Upper lobe of right lung (tissue), 1 donor: Measurements from ENCODE around the gene ARHGEF10L. TPM values are rescaled to one million over a fixed set of nuclear protein-coding genes. Genes with fewer than 3 reads are reported as not detected.

Source experiments
- ATAC-seq: fragments of 200-7000 bp; cut with Tn5 transposase; one replicate; pipeline ENCODE4 v1.9.1; 2020; ENCODE audit warnings: mild to moderate bottlenecking, moderate library complexity
- DNase-seq: peaks from one replicate; pipeline ENCODE4 v3.0.0-alpha.2; 2020
- H3K27ac ChIP-seq: fragments of 200-600 bp; one replicate; pipeline ENCODE4 v1.8.0; 2022
- H3K27me3 ChIP-seq: fragments of 200-600 bp; one replicate; pipeline ENCODE4 v1.8.0; 2022; ENCODE audit warnings: mild to moderate bottlenecking
- H3K36me3 ChIP-seq: fragments of 200-600 bp; one replicate; pipeline ENCODE4 v1.8.0; 2022
- H3K4me1 ChIP-seq: fragments of 200-600 bp; one replicate; pipeline ENCODE4 v1.8.0; 2022
- H3K4me3 ChIP-seq: fragments of 200-600 bp; one replicate; pipeline ENCODE4 v1.8.0; 2022; ENCODE audit warnings: mild to moderate bottlenecking
- H3K9me3 ChIP-seq: fragments of 200-600 bp; one replicate; pipeline ENCODE4 v1.8.0; 2022
- CTCF ChIP-seq: fragments of 200-600 bp; IDR thresholded peaks from one replicate; pipeline ENCODE4 v1.8.0; 2022; ENCODE audit warnings: antibody characterized with exemption
- intact Hi-C: fragments of 100-400 bp; cut with DNase I; formaldehyde crosslinking; loops from one replicate; pipeline ENCODE4 v1.11.0; 2022
- total RNA-seq: library from RNA; stranded (reverse); fragmentation: NEBNext Ultra II Directional; extraction: Animal tissue kit (Norgen Biotek cat#: 25700); gene quantifications from one replicate; pipeline ENCODE4 v1.2.1, GENCODE V29; 2021
- donor health status: DM: no; HTN: yes; CAD: no; lungs with severe emphysema.

ARHGEF10L gene
- total RNA-seq, 1 donor from 2014 or later: 34.1 TPM

DNA sequence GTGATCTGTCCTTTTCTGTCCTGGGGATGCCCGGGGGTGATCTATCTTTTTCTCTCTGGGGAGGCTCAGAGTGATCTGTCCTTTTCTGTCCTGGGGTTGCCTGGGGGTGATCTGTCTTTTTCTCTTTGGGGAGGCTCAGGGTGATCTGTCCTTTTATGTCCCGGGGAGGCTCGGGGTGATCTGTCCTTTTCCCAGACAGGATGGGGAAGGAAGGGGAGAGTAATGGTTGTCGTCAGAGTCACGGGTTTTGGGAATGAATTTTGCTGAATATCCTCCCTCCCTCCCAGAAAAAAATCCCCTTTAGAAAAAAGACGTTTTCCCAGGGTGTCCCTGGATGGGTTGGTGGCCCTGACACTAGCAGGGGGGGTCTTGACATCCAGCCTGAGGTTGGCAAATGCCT is 91.5 kb downstream of the ARHGEF10L start:
- peaks cover 71% of the 10 kb centered on the region for H3K36me3 ChIP-seq
- no peak for ATAC-seq
- H3K4me3 ChIP-seq: no peak overlapping the region
- no peak overlapping the region for H3K27ac ChIP-seq
- no peaks in the 10 kb centered on the region for H3K27me3 ChIP-seq
- intact Hi-C loops: no loop called here
- peaks cover 5% of the 10 kb centered on the region for H3K4me1 ChIP-seq
- DNase-seq: no peak
- H3K9me3 ChIP-seq: no peaks in the 10 kb centered on the region
- no peak for TF ChIP-seq CTCF

DNA sequence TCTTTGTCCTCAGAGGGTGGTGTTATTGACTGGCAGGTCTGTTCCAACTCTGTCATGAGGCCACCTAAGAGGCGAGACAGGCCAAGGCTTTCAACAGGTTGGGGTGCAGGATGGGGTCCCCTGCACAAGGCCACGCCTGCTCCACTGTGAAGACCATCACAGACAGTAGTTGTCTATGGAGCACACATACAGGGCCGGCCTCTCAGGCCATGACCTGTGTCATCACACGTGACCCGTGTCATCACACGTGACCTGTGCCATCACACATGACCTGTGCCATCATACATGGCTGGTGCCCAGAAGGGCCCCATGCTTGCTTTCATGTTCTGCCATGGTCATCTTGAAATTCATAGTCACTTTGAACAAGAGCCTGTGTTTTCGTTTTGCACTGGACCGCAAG is 91.9 kb downstream of the ARHGEF10L start:
- H3K4me1 ChIP-seq: peaks cover 5% of the 10 kb centered on the region
- H3K36me3 ChIP-seq: peaks cover 71% of the 10 kb centered on the region
- H3K4me3 ChIP-seq: no peak overlapping the region
- intact Hi-C loops: no loop called here
- no peak overlapping the region for H3K27ac ChIP-seq
- H3K9me3 ChIP-seq: no peaks in the 10 kb centered on the region
- TF ChIP-seq CTCF: no peak
- no peak for ATAC-seq
- H3K27me3 ChIP-seq: no peaks in the 10 kb centered on the region
- no peak for DNase-seq

- ATAC-seq (no peak), DNase-seq (no peak)
- Histone ChIP-seq H3K27ac (no peak overlapping the region), H3K36me3 (peaks cover 72% of the 10 kb centered on the region), H3K4me3 (no peak overlapping the region), H3K27me3 (no peaks in the 10 kb centered on the region), H3K9me3 (no peaks in the 10 kb centered on the region), H3K4me1 (peaks cover 5% of the 10 kb centered on the region)
- intact Hi-C loops: no loop called here
- TF ChIP-seq CTCF: no peak
These were observed 92.6 kb downstream of the ARHGEF10L start for GRCh38 chr1:17632106-17632505.

GRCh38 chr1:17632541-17633184 is 93.2 kb downstream of the ARHGEF10L start:
- ATAC-seq: no peak
- Histone ChIP-seq H3K4me1 (peaks cover 5% of the 10 kb centered on the region), H3K36me3 (peaks cover 77% of the 10 kb centered on the region), H3K4me3 (no peak overlapping the region), H3K27ac (no peak overlapping the region), H3K27me3 (no peaks in the 10 kb centered on the region), H3K9me3 (no peaks in the 10 kb centered on the region)
- intact Hi-C loops: no loop called here
- TF ChIP-seq CTCF: no peak
- no peak for DNase-seq

GRCh38 chr1:17633654-17634053 is 94.2 kb downstream of the ARHGEF10L start:
- intact Hi-C loops: no loop called here
- peak overlapping the region; percentile 6 for H3K27ac ChIP-seq
- ATAC-seq: no peak
- peaks cover 5% of the 10 kb centered on the region for H3K4me1 ChIP-seq
- DNase-seq: no peak
- H3K36me3 ChIP-seq: peaks cover 80% of the 10 kb centered on the region
- H3K9me3 ChIP-seq: no peaks in the 10 kb centered on the region
- no peak overlapping the region for H3K4me3 ChIP-seq
- no peak for TF ChIP-seq CTCF
- H3K27me3 ChIP-seq: no peaks in the 10 kb centered on the region

DNA sequence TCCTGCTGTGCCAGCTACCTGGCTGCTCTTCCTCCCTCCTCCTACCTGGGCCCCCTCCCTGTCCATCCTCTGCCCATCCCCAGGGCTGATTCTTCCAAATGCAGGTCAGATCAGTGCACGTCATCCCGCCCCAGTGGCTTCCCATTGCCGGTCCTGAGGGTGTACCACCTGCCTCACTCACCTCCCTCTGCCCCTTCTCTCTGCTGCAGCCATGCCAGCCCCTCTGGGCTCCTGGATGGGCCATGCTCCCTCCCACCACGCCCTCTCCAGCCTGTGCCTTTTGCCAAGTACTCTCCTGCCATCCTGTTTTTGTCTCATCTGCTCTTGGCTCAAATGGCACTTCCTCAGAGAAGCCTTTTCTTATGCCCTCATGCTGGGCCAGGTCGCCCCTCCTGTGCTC is 95.8 kb downstream of the ARHGEF10L start:
- Histone ChIP-seq H3K4me3 (no peak overlapping the region), H3K9me3 (no peaks in the 10 kb centered on the region), H3K36me3 (peaks cover 85% of the 10 kb centered on the region), H3K27ac (peak overlapping the region; percentile 14), H3K27me3 (no peaks in the 10 kb centered on the region), H3K4me1 (no peaks in the 10 kb centered on the region)
- intact Hi-C loops: no loop called here
- DNase-seq: no peak
- TF ChIP-seq CTCF: no peak
- no peak for ATAC-seq
